Glomerular visceral epithelial cell (primary cell): Measurements from ENCODE around the gene ZIC4.

ENCODE experiments used
- DNase-seq: peaks from one replicate; pipeline ENCODE4 v3.0.0-alpha.2; 2016; ENCODE audit errors: extremely low spot score

The ZIC4 gene

DNA sequence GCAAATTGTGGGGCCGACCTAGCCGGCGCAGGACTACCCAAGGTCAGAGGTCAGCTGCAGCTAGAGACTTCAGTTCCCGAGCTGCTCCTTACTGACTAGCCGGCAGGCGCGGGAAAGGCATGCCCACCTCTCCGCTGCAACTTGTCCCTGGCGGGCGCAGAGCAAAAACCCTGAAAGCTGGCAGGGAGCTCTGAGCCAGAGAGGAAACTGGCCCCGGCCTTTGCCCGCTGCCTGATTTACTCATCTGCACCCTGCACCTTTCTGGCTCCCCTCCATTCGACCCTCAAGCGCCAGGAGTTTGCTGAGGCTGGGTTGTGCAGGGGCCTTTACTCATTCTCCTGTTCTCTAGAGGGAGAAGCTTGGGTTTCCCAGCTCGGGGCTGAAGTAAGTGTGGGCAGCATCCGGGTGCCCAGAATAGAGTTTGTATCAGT is 1.5 kb downstream of the ZIC4 start:
- no peak for DNase-seq

DNA sequence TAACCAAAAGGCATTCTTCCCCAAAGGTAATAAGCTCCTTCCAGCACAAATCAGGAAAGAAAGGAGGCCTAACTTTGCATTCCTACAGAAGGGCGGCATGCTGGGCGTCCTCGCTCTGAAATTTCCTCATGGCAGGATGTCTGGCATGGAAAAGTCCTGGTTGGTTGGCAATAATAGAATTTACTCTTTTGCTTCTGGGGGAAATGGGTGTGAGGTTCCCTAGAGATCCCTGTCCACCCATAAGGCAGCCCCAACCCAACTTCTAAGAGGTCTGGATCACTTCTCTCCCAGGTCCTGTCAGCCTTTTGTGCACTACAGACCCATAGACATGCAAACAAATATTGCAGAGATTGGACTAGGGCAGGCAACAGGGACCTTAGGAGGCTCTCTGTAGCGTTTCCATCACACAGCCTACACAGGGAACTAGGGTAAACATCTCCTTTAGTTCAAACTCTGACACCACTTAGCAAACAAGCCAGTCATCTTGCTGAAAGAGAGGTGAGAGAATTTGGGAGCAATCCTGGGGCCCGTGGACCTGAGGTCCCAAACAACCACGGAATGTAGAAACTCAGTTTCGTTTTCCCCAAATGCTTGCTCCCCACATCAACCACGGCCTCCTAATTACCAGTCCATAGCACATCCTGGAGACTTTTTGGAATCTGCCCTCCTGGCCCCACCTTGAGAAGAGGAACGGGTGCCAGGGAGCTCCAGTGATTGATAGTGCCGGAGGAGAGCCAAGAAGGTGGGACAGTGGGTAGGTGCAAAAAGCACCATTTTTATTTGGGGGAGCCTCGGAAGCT is 2.1 kb downstream of the ZIC4 start:
- no peak for DNase-seq

DNA sequence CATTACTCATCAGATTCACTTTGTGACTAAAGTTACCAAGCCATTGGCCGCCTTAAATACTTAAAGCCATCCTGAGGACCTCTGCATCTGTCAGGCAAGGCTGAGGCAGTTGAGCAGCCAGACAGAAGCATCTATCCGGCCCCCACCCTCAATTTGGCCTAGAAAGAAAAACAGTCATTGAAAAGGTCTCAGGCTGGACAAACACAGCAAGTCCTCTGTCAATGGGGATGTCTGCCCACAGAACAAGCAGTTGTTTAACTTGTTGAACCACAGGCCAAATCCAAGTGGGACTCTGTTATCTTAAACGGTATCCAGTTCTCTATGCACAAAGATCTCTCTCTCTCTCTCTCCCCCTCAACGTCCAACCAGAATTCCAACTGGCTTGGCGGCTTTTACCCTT is 2.8 kb downstream of the ZIC4 start:
- no peak for DNase-seq

DNA sequence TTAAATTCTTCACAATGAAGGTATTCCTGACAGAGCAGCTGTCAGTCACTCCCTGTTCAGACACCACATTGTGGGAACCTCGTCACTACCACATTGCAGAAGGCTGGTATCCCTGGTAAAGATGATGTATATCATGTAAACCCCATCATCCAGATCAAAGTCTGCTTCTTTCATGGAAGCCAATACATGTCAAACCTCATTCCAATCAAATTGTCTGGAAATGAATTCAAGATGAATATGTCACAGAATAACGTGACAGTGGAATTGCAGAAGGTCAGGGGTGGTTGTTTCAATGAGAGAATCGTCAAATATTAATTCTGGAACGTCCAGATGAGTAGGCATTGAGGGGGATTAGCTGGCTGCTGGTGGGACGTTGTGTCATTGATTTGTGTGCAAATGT is 4.2 kb downstream of the ZIC4 start:
- DNase-seq: no peak

DNA sequence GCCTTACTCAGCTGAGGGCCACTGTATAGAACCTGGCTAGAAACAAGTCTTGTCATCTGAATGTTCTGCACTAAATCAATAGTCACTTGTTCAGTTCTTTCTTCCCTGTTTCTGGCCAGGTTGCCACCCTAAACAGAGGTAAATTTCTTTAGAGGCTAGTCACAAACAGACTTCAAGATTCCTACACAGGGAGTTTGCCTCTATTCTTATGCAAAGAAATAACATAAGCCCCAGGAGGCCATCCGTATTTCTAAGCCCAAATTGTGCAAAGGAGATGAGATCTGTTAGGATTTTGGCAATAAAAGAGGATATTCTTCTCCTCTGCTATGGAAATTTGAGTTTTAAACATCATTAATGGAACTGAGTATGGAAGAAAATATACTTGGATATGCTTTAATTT is 4.9 kb downstream of the ZIC4 start:
- DNase-seq: no peak

DNA sequence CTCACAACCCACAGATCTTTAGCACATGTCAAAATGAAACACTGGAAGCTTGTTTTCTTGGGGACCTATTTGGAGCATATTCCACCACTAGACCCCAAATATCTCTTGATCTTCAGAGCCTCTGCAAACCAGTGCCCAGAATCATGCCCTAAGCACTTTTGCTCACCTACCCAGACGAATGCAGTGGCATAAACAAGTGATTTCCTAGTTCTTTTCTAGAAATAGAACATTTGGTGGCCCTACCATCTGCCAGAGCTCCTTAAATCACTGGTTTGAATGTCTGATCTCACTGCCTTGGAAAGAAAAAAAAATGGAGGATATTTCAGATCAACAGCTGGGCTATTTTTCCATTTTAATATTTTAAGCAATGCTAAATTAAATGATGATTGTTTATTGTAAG is 5.3 kb downstream of the ZIC4 start:
- no peak for DNase-seq

DNA sequence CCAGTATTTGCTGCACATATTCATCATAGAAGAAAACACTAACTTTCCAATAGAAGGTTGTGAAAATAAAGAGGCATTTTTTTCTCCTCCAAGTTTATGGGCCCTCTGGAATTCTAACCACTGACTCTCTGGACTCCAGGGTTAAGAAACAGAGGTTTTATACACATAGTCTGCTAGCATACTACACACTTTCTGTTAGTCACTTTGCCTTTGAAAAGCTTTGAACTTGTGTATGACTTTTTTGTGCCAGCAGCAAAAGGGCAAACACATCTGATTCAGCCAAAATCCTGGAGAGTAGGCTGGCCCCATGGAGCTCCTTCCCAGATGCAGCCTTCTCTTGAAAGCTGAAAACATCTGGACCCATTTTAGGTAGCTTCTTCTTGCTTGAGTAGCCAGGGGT is 6.2 kb downstream of the ZIC4 start:
- no peak for DNase-seq

DNA sequence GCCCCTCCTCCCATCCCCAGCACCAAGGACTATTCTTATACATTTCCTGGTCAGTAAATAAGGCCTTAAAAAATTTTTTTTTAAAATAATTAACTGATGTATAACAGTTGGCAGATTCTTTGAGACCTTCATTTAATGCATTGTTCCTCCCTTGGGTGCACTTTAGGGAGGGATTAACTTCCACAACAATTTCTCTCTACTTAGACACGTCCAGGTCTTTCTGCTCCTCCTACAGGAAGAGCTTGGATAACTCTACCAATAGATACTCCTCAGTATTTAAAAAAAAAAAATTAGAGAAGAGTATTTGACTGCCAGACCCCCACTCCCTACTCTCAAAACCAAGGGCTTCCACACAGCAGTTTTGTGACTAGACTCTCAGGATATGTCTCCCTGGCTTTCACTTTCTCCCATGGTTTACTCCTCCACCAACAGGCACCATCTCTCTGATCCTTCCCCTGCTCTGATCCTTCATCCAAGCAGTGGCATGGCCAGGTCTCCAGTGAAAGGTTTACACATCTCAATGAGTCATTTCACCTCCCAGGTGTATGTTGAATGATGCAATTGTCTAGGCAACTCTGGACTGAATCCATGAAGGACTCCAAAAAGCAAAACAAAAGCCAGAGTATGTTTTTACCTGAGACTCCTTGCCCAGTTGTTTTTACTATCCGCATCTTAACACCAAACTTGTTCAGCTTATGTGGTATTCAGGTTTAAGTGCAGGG is 7.4 kb downstream of the ZIC4 start:
- DNase-seq: no peak

DNA sequence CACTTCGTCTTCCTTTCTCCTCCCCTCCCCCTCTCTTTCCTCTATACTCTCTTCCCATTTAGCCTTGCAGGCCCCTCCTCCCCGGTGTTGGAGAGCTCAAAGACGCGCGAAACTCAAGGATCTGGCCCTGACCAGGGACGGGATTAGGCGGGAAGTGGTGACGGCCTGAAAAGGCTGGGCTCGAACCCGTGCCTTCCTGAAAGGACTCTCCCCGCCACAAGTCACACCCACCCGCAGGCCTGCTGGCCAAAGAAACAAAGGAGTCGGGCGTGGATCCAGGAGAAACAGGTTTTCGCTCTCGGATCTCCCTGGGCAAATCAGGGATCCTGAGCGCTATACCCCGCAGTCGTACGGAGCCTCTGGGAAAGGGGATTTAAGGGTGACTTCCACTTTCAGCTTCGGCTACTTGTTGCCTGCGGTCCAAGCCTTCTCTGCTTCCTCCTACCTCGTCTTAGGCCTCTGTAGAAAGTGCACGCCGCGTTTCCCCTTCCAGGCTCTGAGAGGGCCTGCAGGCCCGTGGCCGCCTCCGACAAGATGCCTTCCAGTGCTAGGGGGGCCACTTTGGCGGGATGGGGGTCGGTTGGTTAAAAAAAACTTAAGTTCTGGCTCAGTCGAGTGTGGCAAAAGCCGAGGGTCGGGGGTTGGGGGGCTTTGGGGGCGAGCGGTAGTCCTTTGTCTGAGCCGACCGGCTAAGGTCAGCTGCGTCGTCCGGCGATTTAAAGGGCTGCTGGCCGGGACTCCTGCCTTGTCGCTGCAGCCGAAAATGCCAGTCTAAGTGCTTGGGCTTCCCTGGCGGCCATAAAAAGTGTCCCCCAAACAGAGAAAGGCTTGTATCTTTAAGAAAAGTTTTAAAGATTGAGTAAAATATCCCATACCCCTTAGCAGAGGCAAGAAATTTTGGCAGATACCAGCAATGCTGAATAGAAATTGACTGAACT is 8.2 kb downstream of the ZIC4 start:
- no peak for DNase-seq

DNA sequence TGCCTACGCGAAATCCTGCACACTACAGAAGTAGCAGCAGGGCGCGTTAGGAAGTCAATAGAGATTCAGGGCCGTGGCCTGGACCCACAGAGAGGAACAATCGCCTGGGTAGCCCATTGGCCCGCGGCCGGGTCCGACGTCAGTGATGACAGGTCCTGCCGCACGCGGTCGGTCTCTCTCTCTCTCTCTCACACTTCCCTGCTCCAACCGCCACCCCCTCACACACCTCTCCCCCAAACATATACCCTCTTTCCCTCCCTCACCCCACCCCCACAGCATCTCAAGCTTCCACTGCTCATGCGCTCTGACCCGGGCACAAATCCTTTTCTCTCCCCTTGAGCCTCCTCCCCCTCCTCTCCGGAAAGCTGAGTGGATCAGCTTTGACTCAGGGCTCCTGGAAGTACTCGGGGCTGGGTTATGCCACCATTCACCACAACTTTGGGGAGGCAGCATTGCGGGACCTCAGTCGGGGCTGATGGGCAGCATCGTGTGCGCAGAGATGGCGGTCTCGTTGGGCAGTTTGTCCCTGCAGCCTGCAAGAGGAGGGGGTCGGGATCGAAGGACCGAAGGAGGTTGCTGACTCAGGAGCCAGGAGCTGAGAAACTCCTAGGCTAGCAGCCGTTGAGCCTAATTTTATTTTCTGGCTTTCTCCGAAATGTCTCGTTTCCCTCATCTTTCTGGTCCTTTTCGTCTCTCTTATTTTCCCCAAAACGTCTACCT is 9.0 kb downstream of the ZIC4 start:
- DNase-seq: no peak

DNA sequence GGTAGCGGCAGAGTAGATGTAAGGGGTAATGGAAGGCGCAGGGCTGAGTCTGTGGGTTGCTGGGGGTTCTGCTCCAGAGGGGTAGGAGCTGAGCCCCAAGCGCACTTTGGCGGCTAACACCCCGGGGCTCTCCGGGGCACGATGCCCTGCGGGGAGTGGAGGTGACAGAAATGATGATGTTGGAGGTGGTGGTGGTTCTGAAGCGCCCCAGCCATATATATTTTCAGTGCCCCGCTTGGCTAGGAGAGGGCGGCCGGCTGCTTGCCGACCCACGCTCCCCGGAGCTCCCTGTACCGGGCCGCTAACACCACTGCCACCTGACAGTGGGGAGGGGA is 9.7 kb downstream of the ZIC4 start:
- DNase-seq: no peak

DNA sequence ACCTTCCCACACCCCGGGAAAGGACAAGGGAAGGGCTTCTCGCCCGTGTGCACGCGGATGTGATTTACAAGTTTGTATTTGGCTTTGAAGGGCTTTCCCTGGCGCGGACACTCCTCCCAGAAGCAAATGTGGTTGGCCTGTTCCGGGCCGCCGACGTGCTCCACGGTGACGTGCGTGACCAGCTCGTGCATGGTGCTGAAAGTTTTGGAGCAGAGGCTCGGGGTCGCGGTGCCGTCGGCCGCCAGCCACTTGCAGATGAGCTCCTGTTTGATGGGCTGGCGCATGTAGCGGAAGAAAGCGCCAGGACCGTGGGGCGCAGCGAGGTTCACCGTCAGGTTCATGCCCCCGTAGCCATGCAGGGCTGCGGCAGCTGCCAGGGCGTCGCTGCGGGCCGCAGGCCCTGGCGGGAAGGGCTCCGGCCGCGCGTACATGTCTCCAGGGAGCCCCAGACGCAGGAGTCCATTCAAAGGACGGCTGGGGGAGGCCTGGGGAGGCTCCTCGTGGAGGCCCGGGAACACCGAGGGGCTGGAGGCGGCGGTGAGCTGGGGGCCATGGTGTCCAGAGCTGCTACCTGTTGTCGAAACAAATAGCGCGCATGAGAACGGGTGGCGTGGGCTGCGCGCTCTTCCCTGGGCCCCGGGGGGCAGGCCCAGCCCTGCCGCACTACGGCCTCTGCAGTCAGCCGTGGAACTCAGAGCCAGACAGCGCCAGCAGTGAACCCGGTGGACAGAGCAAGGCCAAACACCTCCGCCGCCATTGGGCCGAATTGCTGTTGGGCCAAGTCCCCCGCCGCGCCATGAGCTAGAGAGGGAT is 10.2 kb downstream of the ZIC4 start:
- no peak for DNase-seq

DNA sequence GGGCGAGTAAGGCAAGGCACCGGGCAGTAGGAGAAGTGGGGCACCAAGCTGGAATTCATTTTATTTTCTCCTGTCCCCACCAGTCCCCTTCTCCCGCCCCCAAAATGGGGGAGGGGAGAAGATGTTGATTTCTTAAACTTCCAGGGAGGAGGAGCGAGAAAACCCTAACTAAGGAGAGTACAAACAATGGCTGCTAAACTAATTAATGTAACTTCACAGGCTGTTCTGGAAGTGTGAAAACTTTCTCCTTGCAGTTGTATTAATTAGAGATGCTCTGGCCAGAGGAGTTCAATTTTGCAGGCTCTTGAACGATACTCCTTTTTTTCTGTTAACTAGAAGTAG is 11.5 kb downstream of the ZIC4 start:
- no peak for DNase-seq

DNA sequence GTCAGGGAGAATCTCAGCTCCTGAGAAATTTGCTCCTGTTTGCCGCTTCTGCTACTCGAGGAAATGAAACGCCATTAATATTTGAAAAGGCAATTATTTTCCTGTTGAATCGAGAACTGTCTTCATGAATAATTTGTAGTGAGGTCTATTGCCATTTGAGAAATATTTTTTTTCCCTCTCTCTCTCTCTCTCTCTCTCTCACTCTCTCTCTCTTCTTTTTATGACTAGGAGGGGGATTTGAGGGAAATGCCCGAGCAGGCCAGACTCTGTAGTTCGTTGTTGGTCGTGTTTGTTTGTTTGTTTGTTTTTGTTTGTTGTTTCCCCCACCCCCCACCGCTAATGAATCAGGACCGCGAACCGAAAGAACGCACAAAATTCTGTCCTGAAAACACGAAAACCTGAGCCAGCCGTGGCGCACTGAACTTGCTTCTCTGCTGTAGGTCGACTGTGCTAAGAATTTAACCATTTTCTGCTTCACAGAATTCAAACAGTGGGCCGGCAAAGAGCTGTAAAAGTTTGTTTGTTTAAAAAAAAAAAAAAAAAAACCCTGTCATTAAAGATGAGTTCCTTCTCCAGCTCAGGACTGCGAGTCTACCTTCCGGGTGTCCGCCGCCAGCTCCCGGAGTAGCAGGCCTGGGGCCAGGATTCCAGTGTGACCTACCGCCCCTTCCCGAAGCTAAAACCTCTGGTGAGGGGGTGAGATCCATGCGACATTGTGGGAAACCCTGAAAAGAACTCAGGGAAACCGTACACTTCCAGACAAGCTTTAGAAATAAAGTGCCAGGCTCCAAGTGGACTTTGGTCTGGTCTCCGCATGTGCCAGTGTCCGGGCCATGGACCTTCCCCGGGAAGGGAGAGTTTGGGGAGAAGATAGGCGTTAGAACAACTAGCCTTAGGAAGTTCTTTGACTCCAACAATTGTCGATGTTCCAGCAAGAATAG is 12.1 kb downstream of the ZIC4 start:
- no peak for DNase-seq

DNA sequence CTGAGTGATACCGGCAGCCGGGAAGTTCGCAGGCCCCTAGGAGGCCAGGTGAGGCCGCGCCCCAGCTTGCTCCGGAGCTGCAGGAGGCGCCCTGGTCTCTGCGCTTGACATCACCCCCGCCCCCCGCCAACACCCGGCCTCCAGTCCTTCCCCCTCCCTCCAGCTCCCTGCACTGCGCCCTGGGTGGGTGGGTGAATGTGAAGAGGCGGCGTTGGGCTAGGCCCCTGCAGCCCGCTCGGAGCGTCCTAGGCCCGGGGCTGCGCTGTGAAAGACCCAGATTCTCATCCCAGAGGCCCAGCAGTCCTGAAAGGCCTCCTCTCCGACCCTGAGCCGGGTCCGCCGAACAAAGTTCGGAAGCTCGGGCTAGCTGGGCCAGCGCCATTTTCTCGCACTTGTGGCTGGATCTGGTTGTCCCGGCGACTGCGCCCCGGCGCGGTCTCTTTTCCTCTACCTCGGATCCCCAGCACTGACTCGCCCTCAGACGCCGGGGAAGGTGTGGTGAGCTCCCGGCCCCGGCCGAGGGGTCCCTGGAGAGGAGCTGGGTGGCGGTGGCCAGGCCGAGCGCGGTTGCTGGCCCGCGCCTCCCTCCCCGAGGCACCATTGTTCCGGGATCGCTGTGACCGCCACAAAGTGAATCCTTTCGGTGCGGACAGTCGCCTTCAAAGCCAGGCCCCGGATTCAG is 12.9 kb downstream of the ZIC4 start:
- no peak for DNase-seq

DNA sequence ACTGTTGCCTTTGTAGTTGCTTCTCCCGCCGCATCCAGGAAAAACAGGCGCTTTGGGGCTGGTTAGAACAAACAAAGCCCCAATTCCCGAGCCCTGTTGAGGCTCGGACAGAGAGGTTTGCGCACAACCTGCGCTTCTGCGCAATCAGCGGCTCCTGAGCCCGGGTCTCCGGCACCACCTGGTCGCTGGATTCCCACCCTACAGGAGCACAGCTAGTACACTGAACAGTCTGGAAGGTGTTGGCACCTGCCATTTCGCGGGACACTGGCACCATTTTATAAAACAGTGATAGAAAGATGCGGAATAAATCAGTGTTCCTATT is 13.8 kb downstream of the ZIC4 start:
- DNase-seq: no peak

DNA sequence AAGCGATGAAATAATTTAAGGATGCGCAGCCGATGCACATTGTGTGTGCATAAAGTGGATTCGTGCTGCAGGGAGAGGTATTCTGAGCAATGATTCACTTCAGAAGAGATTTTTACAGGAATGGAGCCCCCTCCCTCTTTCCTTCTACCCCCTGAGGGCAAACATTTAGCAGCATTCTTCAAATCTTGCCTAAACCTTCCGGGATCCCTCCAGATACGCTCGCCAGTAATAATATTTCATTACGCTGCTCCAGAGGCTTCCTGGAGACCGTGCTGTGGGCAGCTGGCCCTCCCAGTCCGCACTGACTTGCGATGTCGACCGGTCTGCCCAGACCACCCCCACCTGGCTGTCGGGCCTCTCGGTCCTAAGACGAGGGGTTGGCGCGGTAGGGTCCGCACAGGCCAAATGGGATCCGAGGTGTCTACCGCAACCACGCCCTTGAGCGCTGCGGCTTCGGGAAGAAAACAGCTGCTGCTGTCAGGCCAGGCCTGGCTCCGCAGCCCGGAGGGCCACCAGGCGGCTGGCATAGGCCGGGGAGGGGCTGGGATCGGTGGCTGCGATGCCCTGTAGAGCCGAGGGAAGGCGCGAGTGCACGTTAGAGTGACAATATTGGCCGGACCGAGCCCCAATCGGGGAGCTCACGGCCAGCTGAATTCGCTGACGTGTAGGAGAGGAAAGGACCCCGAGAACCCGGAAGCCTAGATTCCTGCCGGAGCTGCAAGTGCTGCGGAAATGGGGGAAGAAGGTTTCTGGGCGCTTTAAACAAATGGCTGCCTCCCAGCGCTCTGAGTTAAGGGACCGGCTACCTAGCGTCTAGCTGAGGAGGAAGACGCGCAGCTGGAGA is 14.3 kb downstream of the ZIC4 start:
- peak; percentile 46 for DNase-seq
